ENCODE results near the gene MAP7D2.

MAP7D2 gene

DNA sequence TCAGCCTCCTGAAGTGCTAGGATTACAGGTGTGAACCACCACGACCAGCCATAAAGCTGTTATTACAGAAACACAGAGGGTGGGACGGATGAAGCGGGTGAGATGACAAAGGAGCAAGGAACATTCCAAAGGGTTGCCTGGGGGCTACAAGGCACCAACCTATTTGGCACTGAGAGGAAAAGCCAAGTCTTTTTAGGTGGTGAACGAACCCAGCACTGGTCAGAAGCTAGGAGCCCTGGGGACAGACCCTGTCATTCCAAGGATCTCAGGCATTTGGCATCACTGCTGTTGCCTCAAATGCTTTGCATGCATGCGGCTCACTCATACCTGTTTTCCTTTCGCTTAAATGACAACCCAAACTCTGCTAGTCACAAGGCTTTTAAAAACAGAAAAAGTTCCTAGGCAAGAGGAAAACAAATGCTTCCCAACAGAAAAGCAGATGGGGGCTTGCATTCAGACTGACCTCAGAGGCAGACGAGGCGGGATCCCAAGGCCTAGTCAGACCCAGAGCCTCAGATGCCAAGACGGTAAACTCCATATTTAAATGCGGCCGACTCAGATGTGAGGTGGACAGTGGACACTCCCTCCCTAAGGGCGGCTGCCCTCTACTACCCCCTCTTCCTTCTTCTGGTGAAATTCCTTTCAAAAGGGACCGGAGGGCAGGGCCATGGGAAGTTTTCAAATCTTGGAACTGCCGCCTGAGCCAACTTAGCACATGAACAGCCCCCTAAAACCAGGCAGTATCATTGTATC, 4.5 kb downstream of the MAP7D2 start:
- DNase-seq = no peak

DNA sequence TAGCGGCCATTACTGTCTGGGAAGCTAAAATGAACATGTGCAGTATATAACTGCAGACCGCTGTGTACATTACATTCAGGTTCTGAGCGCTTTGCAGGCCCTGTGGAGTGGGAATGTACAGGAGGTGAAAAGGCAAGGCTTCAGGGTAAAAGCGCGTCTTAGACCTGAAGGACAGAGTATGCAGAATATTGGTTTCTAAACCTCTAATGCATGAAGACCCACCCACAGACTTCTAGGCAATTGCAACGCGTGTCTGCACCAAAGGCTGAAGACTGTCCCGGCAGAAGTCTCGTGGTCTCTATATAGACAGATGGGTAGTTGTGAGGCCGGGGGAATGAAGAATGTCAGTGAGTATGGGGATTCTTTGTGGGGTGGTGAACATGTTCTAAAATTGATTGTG, 5.4 kb downstream of the MAP7D2 start:
- DNase-seq = no peak

DNA sequence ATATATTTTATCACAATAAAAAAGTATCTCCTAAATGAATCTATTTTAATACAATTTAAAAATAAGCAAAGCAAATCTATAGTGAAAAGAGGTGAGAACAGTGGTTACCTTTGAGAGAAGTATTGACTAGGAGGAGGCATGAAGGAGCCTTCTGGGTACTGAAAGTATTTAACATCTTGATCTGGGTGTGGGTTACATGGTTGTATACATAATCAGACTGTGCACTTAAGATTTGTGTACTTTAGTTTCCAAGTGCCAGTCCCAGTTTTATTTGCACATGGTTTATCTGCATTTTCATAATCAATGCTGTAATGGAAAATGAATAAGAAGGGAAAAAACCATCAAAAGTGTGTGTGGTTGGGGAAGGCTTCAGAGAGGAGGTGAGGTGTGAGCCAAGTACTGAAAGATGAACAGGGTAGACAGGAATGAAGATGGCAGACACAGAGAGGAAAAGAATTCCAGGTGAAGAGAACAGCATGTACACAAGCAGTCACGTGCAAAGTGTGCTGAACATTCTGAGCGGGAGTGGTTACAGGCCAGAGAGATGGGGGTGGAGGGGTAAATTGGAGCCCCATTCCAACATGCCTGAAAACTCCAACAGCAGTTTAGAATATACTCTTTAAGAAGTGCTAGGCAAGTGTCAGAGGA, 14.6 kb downstream of the MAP7D2 start:
- DNase-seq = no peak

- DNase-seq = no peak
These were observed 25.2 kb downstream of the MAP7D2 start for GRCh38 chrX:20091499-20091898.

GRCh38 chrX:20089845-20090244, 26.9 kb downstream of the MAP7D2 start:
- DNase-seq = no peak

GRCh38 chrX:20080277-20080676, 36.4 kb downstream of the MAP7D2 start:
- DNase-seq = no peak

DNA sequence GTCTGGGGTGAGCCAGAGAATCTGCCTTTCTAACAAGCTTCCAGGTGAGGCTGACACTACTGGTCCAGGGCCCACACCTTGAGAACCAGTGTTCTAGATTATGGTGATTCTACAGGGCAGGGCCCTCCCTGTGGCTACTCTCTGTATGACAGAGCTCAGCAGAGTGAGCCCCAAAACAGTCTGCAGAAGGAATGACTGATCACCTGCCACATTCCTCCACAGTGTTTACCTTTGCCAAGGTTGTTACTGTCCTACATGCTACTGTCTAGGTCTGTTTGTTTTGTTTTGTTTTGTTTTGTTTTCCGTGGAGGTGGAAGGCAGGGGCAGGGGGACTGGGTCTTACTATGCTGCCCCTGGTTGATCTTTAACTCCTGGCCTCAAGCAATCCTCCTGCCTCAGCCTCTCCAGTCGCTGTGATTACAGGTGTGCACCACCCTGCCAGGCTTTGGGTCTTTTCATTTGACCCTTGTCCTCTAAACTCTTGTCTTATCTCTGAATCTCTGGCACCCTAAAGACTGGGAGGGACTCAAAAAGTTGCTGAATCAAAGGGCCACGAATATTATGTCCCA, 45.1 kb downstream of the MAP7D2 start:
- DNase-seq = no peak

DNA sequence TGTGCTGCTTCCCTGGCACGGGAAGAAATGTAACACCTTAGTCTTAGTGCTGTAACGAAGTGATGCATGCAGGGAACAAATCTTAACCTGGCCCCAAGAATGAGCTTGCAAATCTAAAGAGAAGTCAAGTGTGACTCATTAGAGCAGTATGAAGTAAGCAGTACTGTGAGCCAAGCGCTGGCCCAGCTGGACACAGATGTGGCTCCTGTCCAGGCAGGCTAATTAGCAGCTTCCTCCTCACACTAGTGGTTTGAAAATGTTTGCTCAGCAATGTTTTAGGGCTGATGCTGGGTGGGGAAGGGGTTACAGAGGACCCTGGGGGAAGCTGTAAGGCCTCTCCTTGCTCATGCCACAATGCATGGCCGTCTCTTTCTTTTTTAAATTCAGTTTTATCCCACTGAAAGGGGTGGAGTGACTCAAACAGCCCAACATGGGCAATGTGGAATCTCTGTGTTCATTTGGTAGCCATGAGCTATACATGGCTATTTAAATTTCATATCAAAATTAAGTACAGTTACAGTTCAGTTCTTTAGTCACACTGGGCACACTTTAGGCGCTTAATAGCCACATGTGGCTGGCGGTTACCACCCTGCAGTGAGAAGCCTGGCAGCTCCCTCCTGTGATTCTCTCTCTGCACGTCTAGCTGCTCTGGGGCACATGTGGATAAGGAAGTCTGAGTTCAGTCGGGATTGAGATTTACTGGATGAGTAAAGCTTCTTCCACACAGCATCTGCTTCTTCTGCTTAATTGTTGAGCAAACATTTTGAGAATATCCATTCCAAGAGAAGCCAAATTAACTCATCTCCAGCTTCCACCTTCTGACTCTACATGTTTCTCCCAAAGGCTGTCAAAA, 48.8 kb downstream of the MAP7D2 start:
- DNase-seq = no peak

DNA sequence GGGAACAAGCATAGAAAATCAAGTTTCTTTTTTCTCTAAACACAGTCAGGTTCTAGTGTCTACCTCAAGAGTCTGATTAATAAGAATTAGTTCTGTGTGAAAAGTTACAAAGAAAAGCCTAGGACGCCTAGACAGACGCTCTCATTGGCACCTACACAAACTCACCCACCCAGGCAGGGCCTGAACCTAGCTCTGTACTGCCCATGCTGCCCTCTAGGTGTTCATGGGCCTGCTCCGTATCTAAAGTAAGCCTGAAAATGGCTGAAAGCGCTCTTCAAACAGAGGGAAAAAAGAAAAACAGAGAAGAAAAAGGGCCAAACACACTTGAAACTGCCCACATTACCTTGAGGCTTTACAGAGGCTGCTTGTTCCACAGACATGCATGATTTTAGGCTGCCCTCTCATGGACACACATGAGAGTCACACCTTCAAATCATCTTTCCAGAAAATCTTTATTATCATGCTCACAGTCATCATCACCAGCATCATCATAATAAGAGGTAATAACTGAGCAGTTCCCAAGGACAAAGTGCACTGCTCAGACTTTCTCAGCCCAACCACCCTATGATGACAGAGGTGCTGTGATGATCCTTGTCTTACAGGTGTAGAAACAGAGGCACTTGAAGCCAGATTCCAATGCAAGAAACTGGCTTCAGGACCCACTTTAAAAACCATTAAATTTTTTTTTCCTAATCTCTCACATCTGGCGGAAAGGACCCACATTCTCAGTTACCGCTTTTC, 49.6 kb downstream of the MAP7D2 start:
- peak; percentile 36 for DNase-seq

DNA sequence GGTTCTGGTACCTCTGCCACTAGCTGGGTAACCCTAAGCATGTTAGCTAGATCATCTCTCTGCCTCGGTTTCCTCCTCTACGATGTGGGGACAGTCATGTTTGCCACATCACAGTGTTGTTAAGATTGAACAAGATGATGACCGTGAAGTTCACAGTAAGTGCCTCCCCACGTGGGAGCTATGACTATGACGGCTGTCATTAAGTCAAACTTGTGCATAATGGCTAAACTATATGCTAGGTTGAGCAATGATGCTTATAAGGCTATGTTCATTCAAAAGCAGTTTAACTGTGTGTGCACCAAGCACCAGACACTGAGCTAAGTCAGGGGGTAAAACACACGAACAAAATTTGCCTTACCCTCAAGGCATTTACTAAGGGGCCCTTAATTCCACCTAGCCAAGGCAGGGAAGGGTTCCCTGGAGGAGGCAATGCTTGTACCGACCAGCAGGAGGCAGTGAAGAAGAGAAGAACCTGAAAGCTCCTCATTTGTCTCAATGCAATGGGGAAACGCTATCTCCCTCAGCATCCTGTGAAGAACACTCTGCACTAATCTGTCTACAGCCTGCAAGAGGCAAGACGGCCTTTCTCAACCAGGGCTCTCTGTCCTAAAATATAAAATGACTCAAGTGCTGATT, 52.9 kb downstream of the MAP7D2 start:
- DNase-seq = no peak

DNA sequence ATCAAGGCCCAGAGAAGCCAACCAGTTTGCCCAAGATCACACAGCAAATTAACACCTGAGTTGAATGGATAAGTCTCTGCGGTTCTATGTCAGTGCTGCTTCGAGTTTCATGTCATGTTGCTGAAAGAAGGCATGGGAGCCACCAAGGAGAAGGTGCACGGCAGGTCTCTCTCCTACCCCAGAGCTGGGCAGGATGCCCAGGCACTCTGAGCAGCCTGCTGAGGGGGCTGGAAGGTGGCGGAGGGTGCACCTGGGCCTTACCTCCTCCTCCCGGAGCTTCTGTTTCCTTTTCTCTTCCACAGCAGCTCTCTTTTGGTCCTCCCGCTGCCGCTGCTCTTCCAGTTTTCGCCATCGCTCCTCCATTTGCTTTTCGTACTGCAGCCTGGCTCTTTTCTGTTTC, 53.6 kb downstream of the MAP7D2 start:
- DNase-seq = no peak

DNA sequence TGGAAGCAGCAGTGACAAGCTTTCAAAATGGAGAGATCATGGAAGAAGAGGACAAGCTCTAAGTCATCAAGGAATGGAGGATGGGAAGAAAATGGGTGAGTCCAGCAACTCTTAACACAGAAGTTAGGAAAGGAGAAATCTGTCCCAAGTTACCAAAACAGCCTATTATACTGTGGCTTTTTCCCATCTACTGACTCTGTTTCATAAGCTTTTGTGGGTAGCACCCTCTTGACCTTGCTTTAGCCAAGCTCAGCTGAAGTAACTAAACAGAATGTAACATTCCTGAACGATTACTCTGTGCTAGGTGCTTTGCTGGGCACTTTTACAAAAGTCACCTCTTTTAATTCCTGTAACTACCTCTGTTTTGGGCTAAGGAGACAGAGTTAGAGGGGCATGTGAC, 54.9 kb downstream of the MAP7D2 start:
- DNase-seq = no peak

GRCh38 chrX:20060961-20061748, 55.6 kb downstream of the MAP7D2 start:
- DNase-seq = no peak

DNA sequence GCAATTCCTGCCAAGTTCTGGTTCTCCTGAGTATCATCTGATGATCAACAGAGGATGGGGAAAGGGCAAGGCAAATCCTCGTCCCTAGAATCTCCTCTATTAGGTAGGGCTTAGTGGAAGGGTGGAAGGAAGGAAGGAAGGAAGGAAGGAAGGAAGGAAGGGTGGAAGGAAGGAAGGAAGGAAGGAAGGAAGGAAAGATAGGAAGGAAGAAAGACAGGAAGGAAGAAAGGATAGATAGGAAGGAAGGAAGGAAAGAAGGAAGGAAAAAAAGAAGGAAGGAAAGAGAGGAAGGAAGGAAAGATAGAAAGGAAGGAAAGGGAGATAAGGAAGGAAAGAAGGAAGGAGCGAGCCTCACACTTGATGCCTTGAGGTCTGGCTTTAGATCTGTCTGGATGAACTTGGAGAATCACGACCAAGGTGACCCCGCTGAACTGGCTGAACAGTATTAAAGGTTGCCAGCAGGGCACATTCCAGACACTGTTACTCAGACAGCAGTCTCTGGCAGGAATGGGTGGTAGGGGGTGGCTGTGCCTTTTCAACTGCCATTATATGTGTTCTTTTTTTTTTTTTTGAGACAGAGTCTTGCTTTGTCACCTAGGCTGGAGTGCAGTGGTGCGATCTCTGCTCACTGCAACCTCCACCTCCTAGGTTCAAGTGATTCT, 57.1 kb downstream of the MAP7D2 start:
- no peak for DNase-seq

DNA sequence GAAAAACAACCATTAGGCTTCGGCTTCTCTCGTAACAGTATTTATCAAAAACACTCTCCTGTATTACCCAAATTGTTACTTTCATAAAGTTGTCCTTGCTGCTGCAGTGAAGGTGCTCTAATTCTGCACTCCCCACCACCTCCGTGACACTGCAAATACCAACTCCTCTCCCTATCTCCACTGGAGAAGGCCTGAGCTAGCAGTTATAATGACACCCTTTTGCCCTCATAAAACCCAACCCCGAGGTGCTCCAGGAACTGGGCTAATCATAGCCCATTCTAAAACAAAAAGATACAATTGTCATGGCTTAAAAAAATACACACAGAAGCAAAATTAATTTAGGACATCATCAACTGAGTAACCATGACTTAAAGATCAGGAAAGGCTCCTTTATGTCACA, 59.2 kb downstream of the MAP7D2 start:
- no peak for DNase-seq

GRCh38 chrX:20056704-20057103, 60.0 kb downstream of the MAP7D2 start:
- DNase-seq = no peak

DNA sequence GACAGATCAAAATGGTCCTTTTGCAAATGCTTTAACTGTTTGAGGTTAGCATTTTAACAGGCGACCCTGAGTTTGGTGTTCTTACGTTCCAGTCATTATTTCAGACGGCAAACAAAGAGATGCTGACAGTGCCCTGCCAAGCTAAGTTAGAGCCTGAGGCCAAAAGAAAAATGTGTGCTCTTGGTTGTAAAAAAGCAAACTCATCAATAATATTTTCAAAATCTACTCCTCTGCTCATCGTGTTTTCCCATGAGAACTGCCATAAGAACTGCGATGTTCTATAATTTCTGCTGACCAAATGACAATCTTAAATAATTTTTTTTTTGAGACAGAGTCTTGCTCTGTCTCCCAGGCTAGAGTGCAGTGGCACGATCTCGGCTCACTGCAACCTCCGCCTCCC, 63.2 kb downstream of the MAP7D2 start:
- no peak for DNase-seq

- no peak for DNase-seq
These were observed 69.8 kb downstream of the MAP7D2 start for GRCh38 chrX:20046864-20047263.

DNA sequence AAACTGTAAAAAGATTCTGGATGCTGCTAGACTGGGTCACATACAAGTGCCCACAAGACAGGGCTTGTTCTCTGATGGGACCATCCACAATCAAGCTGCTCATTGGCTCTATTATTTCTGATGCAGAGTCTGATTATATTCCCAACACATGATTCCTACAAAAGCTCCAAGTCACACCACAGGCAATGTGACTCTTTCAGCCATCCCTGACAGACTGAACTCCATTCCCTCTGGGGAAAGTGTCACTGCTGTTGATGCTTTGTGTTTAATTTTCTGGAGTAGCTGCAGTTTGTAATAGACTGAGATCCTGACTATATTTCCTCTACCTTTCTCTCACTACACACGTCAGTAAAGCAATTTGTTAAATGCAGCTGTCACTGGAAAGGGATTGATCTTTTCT, 70.5 kb downstream of the MAP7D2 start:
- DNase-seq = no peak

DNA sequence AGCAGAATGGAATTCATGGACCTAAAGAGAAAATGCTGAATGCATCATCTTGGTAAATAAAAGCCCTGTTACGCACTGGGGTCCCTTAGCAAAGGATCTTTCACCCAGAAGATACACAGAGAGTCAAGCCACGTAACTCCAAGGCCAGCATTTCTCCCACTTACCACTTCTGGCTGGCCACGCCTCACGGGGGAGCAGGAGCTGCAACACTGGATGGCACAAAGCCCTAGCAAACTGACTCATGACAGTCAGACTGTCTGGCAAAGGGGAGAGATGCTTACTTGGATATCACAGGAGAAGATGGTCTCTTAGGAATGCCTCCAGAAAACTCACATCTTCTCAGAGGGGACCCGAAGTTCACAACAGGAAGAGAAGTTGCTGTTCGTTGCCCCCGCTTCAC, 74.5 kb downstream of the MAP7D2 start:
- no peak for DNase-seq

GRCh38 chrX:20038966-20039365, 77.7 kb downstream of the MAP7D2 start:
- no peak for DNase-seq

All from CD4-positive, alpha-beta T cell treated with Interleukin-12 subunit alpha and Interleukin-12 subunit beta, for 1 hour (primary cell).